Thymus (tissue), 2 donors: Measurements from ENCODE around the gene COLQ. TPM values are rescaled to one million over a fixed set of nuclear protein-coding genes. Genes with fewer than 3 reads are reported as not detected.

Experiments
- polyA plus RNA-seq: library from polyadenylated mRNA; stranded (reverse); fragments of 200-250 nt; gene quantifications from one replicate; pipeline ENCODE4 v1.2.3, GENCODE V29; 2013
- total RNA-seq: library from RNA; stranded (reverse); fragments of 120-200 nt; gene quantifications from one replicate; pipeline ENCODE4 v1.2.4, GENCODE V29; 2013
- donor health status: healthy.

COLQ gene
- total and polyA plus RNA-seq, 2 donors: 4.2 to 6.2 TPM

Other genes with a start within 250 kb of the COLQ start
- gene SH3BP5, start 189.1 kb downstream of the COLQ start, total RNA-seq: 29.1 TPM
- 64.3 TPM for gene SH3BP5, start 189.1 kb downstream of the COLQ start, polyA plus RNA-seq
- 27.0 TPM for gene METTL6, start 94.2 kb downstream of the COLQ start, total RNA-seq
- 16.7 TPM for gene METTL6, start 94.2 kb downstream of the COLQ start, polyA plus RNA-seq
- gene EAF1, start 94.1 kb downstream of the COLQ start, total RNA-seq: 13.4 TPM
- gene EAF1, start 94.1 kb downstream of the COLQ start, polyA plus RNA-seq: 7.1 TPM
- gene HACL1, start 79.9 kb upstream of the COLQ start, total RNA-seq: 22.4 TPM
- gene HACL1, start 79.9 kb upstream of the COLQ start, polyA plus RNA-seq: 23.2 TPM
- 7.0 TPM for gene BTD, start 80.0 kb upstream of the COLQ start, total RNA-seq
- gene BTD, start 80.0 kb upstream of the COLQ start, polyA plus RNA-seq: 6.9 TPM